SK-N-SH (cell line): Measurements from ENCODE around the gene REEP3. TPM values are rescaled to one million over a fixed set of nuclear protein-coding genes. Genes with fewer than 3 reads are reported as not detected.
A peak's percentile ranks its signal among the peaks of the same experiment; 100 is the strongest.

Experiments
- CTCF ChIA-PET: fragments of 300-600, 350-600 bp; formaldehyde crosslinking; extraction: SDS; loops from one replicate; lab custom pipeline; 2021; lab: Yijun Ruan, JAX
- POLR2A ChIA-PET: fragments of 350-600 bp; sonication (Branson Sonifier 250); formaldehyde crosslinking; extraction: SDS; loops from one replicate; lab custom pipeline; 2020; ENCODE audit warnings: antibody characterized with exemption, inconsistent platforms; lab: Yijun Ruan, JAX
- DNase-seq: peaks from one replicate; pipeline ENCODE4 v3.0.0; 2012
- H2AFZ ChIP-seq: fragments of 200-600 bp; sonication (generic); 2 replicates; pipeline ENCODE4 v1.8.1; 2016; ENCODE audit warnings: antibody characterized with exemption, mild to moderate bottlenecking, low read depth
- H3F3A ChIP-seq: fragments of 200-600 bp; sonication (generic); replicated peaks from 2 replicates; pipeline ENCODE3; 2016; ENCODE audit warnings: antibody characterized with exemption, mild to moderate bottlenecking; ENCODE audit not compliant: insufficient read depth
- H3K27ac ChIP-seq, 2 experiments: fragments of 200-500 bp in 1 of 2; fragments of 200-600 bp in 1 of 2; sonication (Bioruptor generic) in 1 of 2; sonication (generic), shearing (Covaris generic) in 1 of 2; 2 replicates each; pipeline versions ENCODE4 v1.5.1 to v1.6.1; 2014 to 2016; ENCODE audit warnings: low read depth in 2 of 2, inconsistent platforms in 1 of 2, low read length in 1 of 2, mild to moderate bottlenecking in 1 of 2, mixed read lengths in 1 of 2
- H3K27me3 ChIP-seq: fragments of 200-600 bp; sonication (generic), shearing (Covaris generic); 2 replicates; pipeline ENCODE4 v1.6.1; 2016; ENCODE audit warnings: mixed run types; ENCODE audit not compliant: insufficient read depth
- H3K36me3 ChIP-seq, 2 experiments: fragments of 200-500 bp in 1 of 2; fragments of 200-600 bp in 1 of 2; sonication (Bioruptor generic) in 1 of 2; sonication (generic) in 1 of 2; replicated peaks in 1 of 2; 2 replicates each; pipeline versions ENCODE3 to v1.5.1; 2014 to 2016; ENCODE audit warnings: low read length in 1 of 2, mild to moderate bottlenecking in 1 of 2; ENCODE audit not compliant: insufficient read depth in 2 of 2, control insufficient read depth in 1 of 2
- H3K4me1 ChIP-seq, 2 experiments: fragments of 200-500 bp in 1 of 2; fragments of 200-600 bp in 1 of 2; sonication (Bioruptor generic) in 1 of 2; sonication (generic), shearing (Covaris generic) in 1 of 2; 2 replicates each; pipeline versions ENCODE4 v1.5.1 to v1.6.1; 2014 to 2016; ENCODE audit warnings: low read depth in 1 of 2, low read length in 1 of 2, mixed run types in 1 of 2; ENCODE audit not compliant: insufficient read depth in 2 of 2, control insufficient read depth in 1 of 2
- H3K4me2 ChIP-seq: fragments of 200-600 bp; sonication (generic), shearing (Covaris generic); 2 replicates; pipeline ENCODE4 v1.6.1; 2017; ENCODE audit warnings: mixed run types
- H3K4me3 ChIP-seq, 2 experiments: fragments of 200-500 bp in 1 of 2; fragments of 200-600 bp in 1 of 2; sonication (Bioruptor generic) in 1 of 2; sonication (generic), shearing (Covaris generic) in 1 of 2; 2 replicates each; pipeline versions ENCODE4 v1.5.1 to v1.8.1; 2014 to 2016; ENCODE audit warnings: low read depth in 2 of 2, inconsistent platforms in 1 of 2, low read length in 1 of 2, mild to moderate bottlenecking in 1 of 2, mixed read lengths in 1 of 2, moderate library complexity in 1 of 2
- H3K79me2 ChIP-seq: fragments of 200-600 bp; sonication (generic); 2 replicates; pipeline ENCODE4 v1.8.1; 2017; ENCODE audit warnings: mild to moderate bottlenecking; ENCODE audit not compliant: insufficient read depth
- H3K9ac ChIP-seq: fragments of 200-600 bp; sonication (generic); 2 replicates; pipeline ENCODE4 v1.6.1; 2017; ENCODE audit warnings: mixed run types
- H3K9me2 ChIP-seq: fragments of 200-600 bp; sonication (generic); 2 replicates; pipeline ENCODE4 v1.6.1; 2017; ENCODE audit warnings: mixed run types
- H3K9me3 ChIP-seq: fragments of 200-600 bp; sonication (generic); 2 replicates; pipeline ENCODE4 v1.6.1; 2017; ENCODE audit warnings: mixed run types, mild to moderate bottlenecking, moderate library complexity
- H4K20me1 ChIP-seq: fragments of 200-600 bp; sonication (generic); 2 replicates; pipeline ENCODE4 v1.6.1; 2017; ENCODE audit warnings: mild to moderate bottlenecking, mixed run types; ENCODE audit not compliant: insufficient read depth
- CTCF ChIP-seq: fragments of 200-600 bp; sonication (generic); IDR thresholded peaks from 2 replicates; pipeline ENCODE4 v1.6.1; 2017; ENCODE audit warnings: antibody characterized with exemption, mild to moderate bottlenecking, moderate library complexity
- ELF1 ChIP-seq: IDR thresholded peaks from 2 replicates; pipeline ENCODE4 v1.4.0; 2012
- EP300 ChIP-seq, 2 experiments: IDR thresholded peaks; 2 replicates each; pipeline versions ENCODE4 v1.4.0 to v1.6.1; 2012; ENCODE audit warnings: borderline replicate concordance in 1 of 2, low read depth in 1 of 2, low read length in 1 of 2
- EZH2phosphoT487 ChIP-seq: fragments of 200-600 bp; sonication (generic); IDR thresholded peaks from 2 replicates; pipeline ENCODE4 v1.6.1; 2017; ENCODE audit warnings: low read depth, mixed run types, mild to moderate bottlenecking, antibody characterized with exemption, moderate library complexity, borderline replicate concordance
- FOSL2 ChIP-seq: IDR thresholded peaks from 2 replicates; pipeline ENCODE4 v1.4.0; 2012; ENCODE audit warnings: low read depth, mild to moderate bottlenecking, moderate library complexity, borderline replicate concordance
- FOXJ3 ChIP-seq: sonication (generic); formaldehyde crosslinking; IDR thresholded peaks from 2 replicates; pipeline ENCODE4 v1.5.1; 2020; ENCODE audit warnings: mild to moderate bottlenecking, missing genetic modification reagents
- FOXM1 ChIP-seq: IDR thresholded peaks from 2 replicates; pipeline ENCODE4 v1.4.0; 2012; ENCODE audit warnings: low read depth, mild to moderate bottlenecking
- GABPA ChIP-seq: IDR thresholded peaks from 2 replicates; pipeline ENCODE4 v1.4.0; 2012; ENCODE audit warnings: low read depth, mild to moderate bottlenecking
- GATA2 ChIP-seq: sonication (generic); formaldehyde crosslinking; IDR thresholded peaks from 2 replicates; pipeline ENCODE4 v1.5.0; 2020; ENCODE audit warnings: mild to moderate bottlenecking, missing genetic modification reagents
- MEF2A ChIP-seq: IDR thresholded peaks from 2 replicates; pipeline ENCODE4 v1.4.0; 2012; ENCODE audit warnings: low read depth, borderline replicate concordance
- MXI1 ChIP-seq: IDR thresholded peaks from 2 replicates; pipeline ENCODE4 v1.6.1; 2012; ENCODE audit warnings: mild to moderate bottlenecking, low read depth, low read length, improper control_type of control experiment
- NRF1 ChIP-seq: IDR thresholded peaks from 2 replicates; pipeline ENCODE4 v1.6.1; 2012; ENCODE audit warnings: low read depth, mild to moderate bottlenecking, low read length
- PBX3 ChIP-seq: IDR thresholded peaks from 2 replicates; pipeline ENCODE4; 2012
- POLR2AphosphoS5 ChIP-seq: IDR thresholded peaks from 2 replicates; pipeline ENCODE4 v1.6.1; 2012; ENCODE audit warnings: low read depth, low read length
- RAD21 ChIP-seq: IDR thresholded peaks from 2 replicates; pipeline ENCODE4 v1.6.1; 2012; ENCODE audit warnings: mild to moderate bottlenecking, low read length
- RCOR1 ChIP-seq: fragments of 150-350 bp; IDR thresholded peaks from 2 replicates; pipeline ENCODE4 v1.6.1; 2017; ENCODE audit warnings: antibody characterized with exemption, low read length
- RFX5 ChIP-seq: IDR thresholded peaks from 2 replicates; pipeline ENCODE4 v1.6.1; 2012; ENCODE audit warnings: mild to moderate bottlenecking, improper control_type of control experiment, low read length
- RXRA ChIP-seq: IDR thresholded peaks from 2 replicates; pipeline ENCODE4 v1.4.0; 2012; ENCODE audit warnings: low read depth, mild to moderate bottlenecking, borderline replicate concordance
- SIN3A ChIP-seq: IDR thresholded peaks from 2 replicates; pipeline ENCODE4 v1.6.1; 2012; ENCODE audit warnings: low read depth, mild to moderate bottlenecking, low read length, moderate library complexity, borderline replicate concordance
- SMC3 ChIP-seq: IDR thresholded peaks from 2 replicates; pipeline ENCODE4 v1.6.1; 2012; ENCODE audit warnings: low read depth, low read length, improper control_type of control experiment
- TAF1 ChIP-seq: IDR thresholded peaks from 2 replicates; pipeline ENCODE4 v1.6.1; 2012; ENCODE audit warnings: low read depth, mild to moderate bottlenecking, low read length, moderate library complexity, borderline replicate concordance
- TCF12 ChIP-seq: IDR thresholded peaks from 2 replicates; pipeline ENCODE4 v1.4.0; 2012
- TEAD4 ChIP-seq: IDR thresholded peaks from 2 replicates; pipeline ENCODE4 v1.4.0; 2012; ENCODE audit warnings: mild to moderate bottlenecking, borderline replicate concordance; ENCODE audit not compliant: insufficient read depth
- USF1 ChIP-seq: IDR thresholded peaks from 2 replicates; pipeline ENCODE4 v1.4.0; 2012; ENCODE audit warnings: low read depth, borderline replicate concordance
- USF2 ChIP-seq: fragments of 150-350 bp; IDR thresholded peaks from 2 replicates; pipeline ENCODE4 v1.6.1; 2017; ENCODE audit warnings: antibody characterized with exemption, low read length, low read depth, borderline replicate concordance
- YY1 ChIP-seq: IDR thresholded peaks from 2 replicates; pipeline ENCODE4 v1.4.0; 2012; ENCODE audit warnings: low read depth, mild to moderate bottlenecking
- WGBS: methylation state at CpG from one replicate; pipeline ENCODE4 v1.1.6; 2017; ENCODE audit warnings: low lambda C conversion rate; 5-methylcytosine and 5-hydroxymethylcytosine counted together
- polyA plus RNA-seq, 3 experiments: library from polyadenylated mRNA; depleted of rRNA; stranded (reverse); fragments of >200 nt; gene quantifications; 2 replicates each; pipeline ENCODE4 v1.2.3, GENCODE V29; 2012
- TF ChIP-seq, protein P1 (sequence below): fragments of 150-350 bp; IDR thresholded peaks from 2 replicates; pipeline ENCODE4 v1.6.1; 2016; ENCODE audit warnings: mild to moderate bottlenecking, low read depth, low read length
- TF ChIP-seq, protein P2 (sequence below): IDR thresholded peaks from 2 replicates; pipeline ENCODE4 v1.4.0; 2012; ENCODE audit warnings: low read depth

Gene REEP3
- polyA plus RNA-seq, 1 of the 3 experiments (the other 2 are of a cell fraction) = 7.6 TPM

- Histone ChIP-seq H3K9me2 (no peaks in the 10 kb centered on the region), H4K20me1 (no peaks in the 10 kb centered on the region), H3K4me1 (peaks cover 25 to 27% of the 10 kb centered on the region in 2 experiments), H2AFZ (peak overlapping the region; percentile 80), H3K79me2 (no peaks in the 10 kb centered on the region), H3K36me3 (no peaks in the 10 kb centered on the region), H3K9me3 (no peaks in the 10 kb centered on the region), H3F3A (peaks cover 32% of the 10 kb centered on the region), H3K27ac (peak overlapping the region; percentile 100), H3K27me3 (no peaks in the 10 kb centered on the region), H3K4me3 (peak overlapping the region; percentile 64 to 73), H3K4me2 (peak overlapping the region; percentile 98), H3K9ac (peak overlapping the region; percentile 91)
- ChIA-PET CTCF (interaction anchor here (0.6 to 8.6 kb wide), 62 partner anchors 10 to 1192 kb away, joined by 3 to 213 read pairs (median 4); partner anchors contain the start of gene REEP3), POLR2A (interaction anchor here (0.8 to 4.9 kb wide), 18 partner anchors 37 to 463 kb away, joined by 3 to 94 read pairs (median 4); partner anchors contain the start of genes JMJD1C and REEP3)
- DNase-seq = peak; percentile 65
- 2% methylated on average over 24 of the region's 24 CpGs for WGBS
- peak; percentile 73 for TF ChIP-seq SMC3
- peak; percentile 99 for TF ChIP-seq MEF2A
- TF ChIP-seq FOXM1 = no peak; the same call in 1 of the 2 replicates
- no peak for TF ChIP-seq GATA2 (CRISPR knock-in tag)
- peak; percentile 91 for TF ChIP-seq CTCF
- TF ChIP-seq FOXJ3 (CRISPR knock-in tag) = no peak; the same call in 1 of the 2 replicates
- no peak for TF ChIP-seq ELF1
- peak; percentile 76 to 78 for TF ChIP-seq EP300 (IDR thresholded peaks at IDR 0.05; ENCODE audit: borderline replicate concordance in 1 of 2, low read depth in 1 of 2, low read length in 1 of 2)
- TF ChIP-seq, protein P1, sequence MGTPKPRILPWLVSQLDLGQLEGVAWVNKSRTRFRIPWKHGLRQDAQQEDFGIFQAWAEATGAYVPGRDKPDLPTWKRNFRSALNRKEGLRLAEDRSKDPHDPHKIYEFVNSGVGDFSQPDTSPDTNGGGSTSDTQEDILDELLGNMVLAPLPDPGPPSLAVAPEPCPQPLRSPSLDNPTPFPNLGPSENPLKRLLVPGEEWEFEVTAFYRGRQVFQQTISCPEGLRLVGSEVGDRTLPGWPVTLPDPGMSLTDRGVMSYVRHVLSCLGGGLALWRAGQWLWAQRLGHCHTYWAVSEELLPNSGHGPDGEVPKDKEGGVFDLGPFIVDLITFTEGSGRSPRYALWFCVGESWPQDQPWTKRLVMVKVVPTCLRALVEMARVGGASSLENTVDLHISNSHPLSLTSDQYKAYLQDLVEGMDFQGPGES = no peak
- peak; percentile 76 for TF ChIP-seq FOSL2
- TF ChIP-seq POLR2AphosphoS5 = peak; percentile 62
- peak; percentile 93; the same call in 1 of the 2 replicates for TF ChIP-seq SIN3A
- no peak; the same call in 1 of the 2 replicates for TF ChIP-seq MXI1
- TF ChIP-seq TCF12 = peak; percentile 99
- TF ChIP-seq YY1 = 0 out of 2 replicates have a peak, but pooled peaks have one; percentile 45
- no peak for TF ChIP-seq EZH2phosphoT487
- no peak for TF ChIP-seq RFX5
- TF ChIP-seq USF1 = no peak
- TF ChIP-seq RAD21 = peak; percentile 94
- peak; percentile 95 for TF ChIP-seq TEAD4
- TF ChIP-seq, protein P2, sequence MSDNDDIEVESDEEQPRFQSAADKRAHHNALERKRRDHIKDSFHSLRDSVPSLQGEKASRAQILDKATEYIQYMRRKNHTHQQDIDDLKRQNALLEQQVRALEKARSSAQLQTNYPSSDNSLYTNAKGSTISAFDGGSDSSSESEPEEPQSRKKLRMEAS = no peak
- TF ChIP-seq NRF1 = no peak
- TF ChIP-seq GABPA = no peak
- TF ChIP-seq RXRA = peak; percentile 91
- peak; percentile 23 for TF ChIP-seq RCOR1
- TF ChIP-seq USF2 = no peak
- TF ChIP-seq TAF1 = no peak
- TF ChIP-seq PBX3 = peak; percentile 74
Observed at GRCh38 chr10:63629363-63630084, 108.3 kb downstream of the REEP3 start.
